ENCODE measurements around the gene CMKLR1.

Gene CMKLR1

DNA sequence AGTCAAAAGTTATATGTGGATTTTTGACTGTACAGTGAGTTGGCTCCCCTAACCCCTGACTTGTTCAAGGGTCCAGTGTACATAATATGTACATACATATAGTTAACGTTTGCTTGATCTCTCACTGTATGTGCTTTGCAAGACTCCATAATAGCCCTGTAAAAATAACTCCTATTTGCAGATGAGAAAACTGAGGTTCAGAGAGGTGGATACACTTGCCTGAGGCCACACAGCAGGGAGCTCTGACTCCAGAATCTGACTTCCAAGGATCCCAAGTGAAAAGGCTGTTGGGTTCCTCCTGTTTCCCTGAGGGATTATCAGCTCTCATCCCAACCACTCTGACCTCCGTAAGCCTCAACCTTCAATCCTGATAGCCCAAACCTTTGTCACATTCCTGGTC is 41.7 kb downstream of the CMKLR1 start:
- no peak overlapping the region for H3K27ac ChIP-seq (ENCODE audit: low read depth, low read length)
- H3K4me1 ChIP-seq (ENCODE audit: control insufficient read depth, insufficient read depth, low read length): no peaks in the 10 kb centered on the region
- no peaks in the 10 kb centered on the region for H3K27me3 ChIP-seq (ENCODE audit: control insufficient read depth, insufficient read depth, low read length)

DNA sequence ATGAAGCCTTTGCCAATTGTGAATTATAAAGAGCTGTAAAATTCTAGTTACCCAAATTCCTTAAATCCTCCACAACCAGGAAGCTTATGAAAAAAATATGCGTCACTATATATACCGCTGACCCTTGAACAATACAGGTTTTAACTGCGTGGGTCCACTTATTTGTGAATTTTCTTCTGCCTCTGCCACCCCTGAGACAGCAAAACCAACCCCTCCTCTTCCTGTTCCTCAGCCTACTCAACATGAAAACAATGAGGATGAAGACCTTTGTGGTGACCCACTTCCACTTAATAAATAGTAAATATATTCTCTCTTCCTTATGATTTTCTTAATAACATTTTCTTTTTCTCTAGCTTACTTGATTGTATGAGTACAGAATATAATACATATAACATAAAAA is 42.2 kb downstream of the CMKLR1 start:
- no peaks in the 10 kb centered on the region for H3K27me3 ChIP-seq (ENCODE audit: control insufficient read depth, insufficient read depth, low read length)
- no peak overlapping the region for H3K27ac ChIP-seq (ENCODE audit: low read depth, low read length)
- H3K36me3 ChIP-seq (ENCODE audit: control insufficient read depth, insufficient read depth, low read length): no peaks in the 10 kb centered on the region
- no peaks in the 10 kb centered on the region for H3K4me1 ChIP-seq (ENCODE audit: control insufficient read depth, insufficient read depth, low read length)
- no peak overlapping the region for H3K4me3 ChIP-seq (ENCODE audit: low read length)
- H3K9ac ChIP-seq (ENCODE audit: low read length): no peak overlapping the region

More for the DNA sequence above, 41.7 kb downstream of the CMKLR1 start:
- H3K9ac ChIP-seq (ENCODE audit: low read length): no peak overlapping the region
- H3K4me3 ChIP-seq (ENCODE audit: low read length): no peak overlapping the region
- no peaks in the 10 kb centered on the region for H3K36me3 ChIP-seq (ENCODE audit: control insufficient read depth, insufficient read depth, low read length)

DNA sequence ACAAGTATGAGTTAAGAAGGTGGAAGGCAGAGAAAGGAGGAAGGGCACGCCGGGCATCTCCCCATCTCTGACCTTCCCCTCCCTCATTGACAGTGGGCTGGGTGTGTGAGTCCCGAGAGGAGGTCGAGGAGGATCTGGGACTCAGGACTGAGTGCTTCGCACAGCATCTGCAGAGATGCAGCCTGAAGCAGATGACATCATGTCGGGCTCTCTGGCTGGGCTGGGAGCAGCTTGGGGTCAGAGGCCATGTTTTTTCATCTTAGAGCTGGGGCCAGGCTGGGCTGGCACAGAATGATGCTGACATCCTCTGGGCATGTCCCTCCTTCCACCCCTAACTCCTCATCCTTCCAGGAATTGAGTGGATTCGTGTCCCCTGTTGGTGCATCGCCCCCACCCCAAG is 43.5 kb downstream of the CMKLR1 start:
- no peaks in the 10 kb centered on the region for H3K4me1 ChIP-seq (ENCODE audit: control insufficient read depth, insufficient read depth, low read length)
- no peak overlapping the region for H3K27ac ChIP-seq (ENCODE audit: low read depth, low read length)
- no peak overlapping the region for H3K9ac ChIP-seq (ENCODE audit: low read length)
- no peaks in the 10 kb centered on the region for H3K27me3 ChIP-seq (ENCODE audit: control insufficient read depth, insufficient read depth, low read length)
- no peak overlapping the region for H3K4me3 ChIP-seq (ENCODE audit: low read length)
- no peaks in the 10 kb centered on the region for H3K36me3 ChIP-seq (ENCODE audit: control insufficient read depth, insufficient read depth, low read length)

DNA sequence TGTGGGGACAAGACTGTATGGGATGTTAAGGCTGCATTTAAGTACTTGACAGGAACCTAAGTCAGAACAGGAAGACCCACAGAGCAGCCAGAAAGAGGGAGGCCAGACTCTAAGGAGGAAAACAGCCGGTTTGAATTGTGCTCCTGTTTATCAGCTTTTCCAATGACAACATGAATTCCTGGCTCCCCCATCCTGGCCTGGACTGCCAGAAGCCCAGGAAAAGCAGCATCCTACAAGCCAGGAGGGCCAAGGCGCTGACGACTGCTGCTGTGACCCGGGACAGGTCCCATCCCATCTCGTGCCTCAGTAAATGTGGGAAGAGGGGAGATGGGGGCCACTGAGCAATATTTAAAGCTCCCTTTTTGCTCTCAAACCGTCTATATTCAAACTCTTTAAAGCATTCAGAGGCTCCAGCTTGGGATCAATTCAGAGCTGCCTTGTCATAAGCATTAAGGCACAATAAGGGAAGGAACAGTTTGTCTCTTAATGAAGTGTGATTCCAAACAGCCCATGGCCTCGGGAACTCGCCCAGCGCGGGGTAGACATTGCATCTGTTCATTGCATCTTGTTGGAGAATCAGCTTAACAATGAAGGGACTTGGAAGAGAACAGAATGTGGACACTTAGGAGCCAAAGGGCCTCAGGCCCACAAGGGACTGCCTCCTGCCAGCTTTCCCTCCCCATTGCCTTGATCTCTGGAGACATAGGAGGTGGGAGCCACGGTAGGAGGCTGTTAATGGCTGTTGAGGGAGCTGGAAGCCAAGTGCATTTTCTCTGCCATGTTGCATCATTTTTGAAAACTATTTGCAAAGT is 49.6 kb downstream of the CMKLR1 start:
- Histone ChIP-seq H3K27me3 (ENCODE audit: control insufficient read depth, insufficient read depth, low read length) (no peaks in the 10 kb centered on the region), H3K36me3 (ENCODE audit: control insufficient read depth, insufficient read depth, low read length) (no peaks in the 10 kb centered on the region), H3K27ac (ENCODE audit: low read depth, low read length) (peak overlapping the region; percentile 47), H3K4me1 (ENCODE audit: control insufficient read depth, insufficient read depth, low read length) (peaks cover 5% of the 10 kb centered on the region), H3K9ac (ENCODE audit: low read length) (no peak overlapping the region), H3K4me3 (ENCODE audit: low read length) (no peak overlapping the region)

DNA sequence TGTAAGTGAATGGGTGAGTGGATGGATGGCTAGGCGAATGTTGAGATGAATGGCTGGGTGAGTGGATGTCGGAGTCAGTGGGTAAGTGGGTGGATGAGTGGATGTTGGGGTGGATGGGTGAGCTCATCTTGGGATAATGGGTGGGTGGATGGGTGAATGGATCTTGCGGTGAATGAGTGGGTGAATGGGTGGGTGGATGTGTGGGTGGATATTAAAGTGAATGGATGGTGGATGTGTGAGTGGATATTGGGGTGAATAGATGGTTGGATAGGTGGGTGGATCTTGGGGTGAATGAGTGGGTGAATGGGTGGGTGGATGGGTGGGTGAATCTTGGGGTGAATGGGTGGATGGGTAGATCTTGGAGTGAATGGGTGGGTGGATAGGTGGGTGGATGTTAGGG is 51.9 kb downstream of the CMKLR1 start:
- Histone ChIP-seq H3K4me1 (ENCODE audit: control insufficient read depth, insufficient read depth, low read length) (peaks cover 5% of the 10 kb centered on the region), H3K36me3 (ENCODE audit: control insufficient read depth, insufficient read depth, low read length) (no peaks in the 10 kb centered on the region), H3K4me3 (ENCODE audit: low read length) (no peak overlapping the region), H3K27me3 (ENCODE audit: control insufficient read depth, insufficient read depth, low read length) (no peaks in the 10 kb centered on the region), H3K27ac (ENCODE audit: low read depth, low read length) (no peak overlapping the region), H3K9ac (ENCODE audit: low read length) (no peak overlapping the region)

DNA sequence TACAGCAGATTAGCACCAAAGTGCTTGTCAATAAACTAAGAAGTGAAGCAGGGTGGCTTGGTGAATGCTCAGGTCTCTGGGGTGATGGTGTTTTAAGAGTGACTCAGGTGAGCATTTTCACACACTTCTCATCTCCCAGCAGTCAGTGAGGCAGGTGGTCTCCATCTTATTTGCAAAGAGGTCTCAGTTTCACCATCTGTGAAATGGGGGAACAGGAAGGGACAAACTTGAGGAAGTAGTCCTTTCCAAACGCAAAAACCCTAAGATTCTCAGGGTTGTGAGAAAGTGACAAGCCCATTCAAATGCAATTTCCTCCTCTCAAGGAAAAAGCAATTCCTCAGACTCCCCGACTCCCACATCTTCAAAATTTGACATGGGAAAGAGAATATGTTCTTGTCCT is 54.1 kb downstream of the CMKLR1 start:
- no peak overlapping the region for H3K27ac ChIP-seq (ENCODE audit: low read depth, low read length)
- H3K4me1 ChIP-seq (ENCODE audit: control insufficient read depth, insufficient read depth, low read length): peaks cover 5% of the 10 kb centered on the region
- no peaks in the 10 kb centered on the region for H3K36me3 ChIP-seq (ENCODE audit: control insufficient read depth, insufficient read depth, low read length)
- H3K4me3 ChIP-seq (ENCODE audit: low read length): no peak overlapping the region
- H3K27me3 ChIP-seq (ENCODE audit: control insufficient read depth, insufficient read depth, low read length): no peaks in the 10 kb centered on the region
- H3K9ac ChIP-seq (ENCODE audit: low read length): no peak overlapping the region

DNA sequence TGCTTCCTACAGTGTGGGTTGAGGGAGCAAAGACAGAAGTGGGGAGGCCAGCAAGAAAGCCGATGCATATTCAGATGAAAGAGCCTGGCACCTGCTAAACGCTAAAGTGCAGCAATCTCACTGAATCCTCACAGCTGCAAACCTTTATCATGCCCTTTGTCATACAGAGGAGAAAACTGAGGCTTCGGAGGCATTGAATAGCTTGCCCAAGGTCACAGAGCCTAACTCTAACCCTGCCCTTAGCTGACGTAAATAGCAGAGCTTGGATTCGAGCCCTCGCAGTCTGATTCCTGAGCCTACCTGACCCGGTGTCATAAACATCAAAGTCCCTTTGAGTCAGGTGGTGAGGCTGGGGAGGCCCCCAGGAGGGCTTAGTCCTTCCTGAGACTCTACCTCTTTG is 54.9 kb downstream of the CMKLR1 start:
- H3K36me3 ChIP-seq (ENCODE audit: control insufficient read depth, insufficient read depth, low read length): no peaks in the 10 kb centered on the region
- no peak overlapping the region for H3K4me3 ChIP-seq (ENCODE audit: low read length)
- H3K9ac ChIP-seq (ENCODE audit: low read length): no peak overlapping the region
- peaks cover 3% of the 10 kb centered on the region for H3K4me1 ChIP-seq (ENCODE audit: control insufficient read depth, insufficient read depth, low read length)
- no peak overlapping the region for H3K27ac ChIP-seq (ENCODE audit: low read depth, low read length)
- H3K27me3 ChIP-seq (ENCODE audit: control insufficient read depth, insufficient read depth, low read length): no peaks in the 10 kb centered on the region

DNA sequence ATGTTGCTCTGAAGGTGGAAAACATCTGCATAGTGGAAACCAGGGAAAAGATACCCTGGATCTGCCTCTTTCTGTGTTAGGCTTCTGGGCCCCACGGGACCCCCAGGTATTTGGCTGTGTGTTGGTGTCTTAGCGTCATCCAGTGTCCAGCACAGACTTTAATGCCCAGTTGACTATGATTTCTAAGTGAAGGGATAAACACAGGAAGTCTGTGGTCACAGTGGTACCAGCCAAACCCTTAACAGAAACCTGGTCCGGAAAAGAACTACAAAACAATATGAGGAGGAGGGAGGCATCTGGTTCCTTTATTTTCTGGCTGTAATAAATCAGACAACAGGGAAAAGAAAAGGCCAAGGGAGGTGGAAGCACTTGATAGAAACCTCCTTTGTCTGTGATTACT is 56.4 kb downstream of the CMKLR1 start:
- no peaks in the 10 kb centered on the region for H3K36me3 ChIP-seq (ENCODE audit: control insufficient read depth, insufficient read depth, low read length)
- no peak overlapping the region for H3K4me3 ChIP-seq (ENCODE audit: low read length)
- no peak overlapping the region for H3K27ac ChIP-seq (ENCODE audit: low read depth, low read length)
- H3K4me1 ChIP-seq (ENCODE audit: control insufficient read depth, insufficient read depth, low read length): no peaks in the 10 kb centered on the region
- H3K27me3 ChIP-seq (ENCODE audit: control insufficient read depth, insufficient read depth, low read length): no peaks in the 10 kb centered on the region
- no peak overlapping the region for H3K9ac ChIP-seq (ENCODE audit: low read length)

DNA sequence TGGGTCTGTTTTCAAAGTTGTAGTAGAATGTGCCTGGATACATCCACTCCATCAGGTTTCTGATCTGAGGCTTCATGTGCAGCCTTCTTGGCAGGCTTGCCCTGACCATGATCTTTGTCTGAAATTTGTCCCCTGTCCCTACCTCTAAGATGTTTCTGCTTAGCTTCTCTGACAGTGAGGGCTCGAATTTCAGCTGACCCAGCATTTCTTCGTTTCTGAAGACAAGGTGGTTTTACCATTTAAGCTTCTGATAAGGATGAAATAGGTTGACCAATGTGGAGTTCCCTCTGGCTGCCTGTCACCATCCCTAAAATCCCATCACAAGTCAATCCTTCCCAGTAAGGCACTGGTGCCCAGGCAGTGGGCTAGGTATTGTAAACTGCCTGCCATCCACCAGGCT is 57.0 kb downstream of the CMKLR1 start:
- H3K4me1 ChIP-seq (ENCODE audit: control insufficient read depth, insufficient read depth, low read length): no peaks in the 10 kb centered on the region
- no peaks in the 10 kb centered on the region for H3K36me3 ChIP-seq (ENCODE audit: control insufficient read depth, insufficient read depth, low read length)
- no peak overlapping the region for H3K9ac ChIP-seq (ENCODE audit: low read length)
- H3K4me3 ChIP-seq (ENCODE audit: low read length): no peak overlapping the region
- no peaks in the 10 kb centered on the region for H3K27me3 ChIP-seq (ENCODE audit: control insufficient read depth, insufficient read depth, low read length)
- H3K27ac ChIP-seq (ENCODE audit: low read depth, low read length): no peak overlapping the region

DNA sequence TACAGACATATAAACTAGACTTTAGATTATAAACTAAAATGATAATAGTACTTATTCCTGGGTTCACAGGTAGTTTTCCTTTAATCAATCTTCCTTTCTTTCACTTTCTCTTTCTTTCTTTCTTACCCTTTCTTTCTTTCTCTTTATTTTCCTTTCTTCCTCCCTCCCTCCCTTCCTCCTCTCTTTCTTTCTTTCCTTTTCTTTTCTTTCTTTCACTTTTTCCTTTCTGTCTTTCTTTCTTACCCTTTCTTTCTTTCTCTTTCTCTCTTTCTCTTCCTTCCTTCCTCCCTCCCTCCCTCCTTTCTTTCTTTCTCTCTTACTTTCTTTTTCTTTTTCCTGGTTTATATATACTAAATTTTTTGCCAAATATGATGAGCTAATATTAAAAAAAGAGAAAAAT is 61.5 kb downstream of the CMKLR1 start:
- Histone ChIP-seq H3K4me3 (ENCODE audit: low read length) (no peak overlapping the region), H3K4me1 (ENCODE audit: control insufficient read depth, insufficient read depth, low read length) (no peaks in the 10 kb centered on the region), H3K9ac (ENCODE audit: low read length) (no peak overlapping the region), H3K27me3 (ENCODE audit: control insufficient read depth, insufficient read depth, low read length) (no peaks in the 10 kb centered on the region), H3K27ac (ENCODE audit: low read depth, low read length) (no peak overlapping the region), H3K36me3 (ENCODE audit: control insufficient read depth, insufficient read depth, low read length) (no peaks in the 10 kb centered on the region)

DNA sequence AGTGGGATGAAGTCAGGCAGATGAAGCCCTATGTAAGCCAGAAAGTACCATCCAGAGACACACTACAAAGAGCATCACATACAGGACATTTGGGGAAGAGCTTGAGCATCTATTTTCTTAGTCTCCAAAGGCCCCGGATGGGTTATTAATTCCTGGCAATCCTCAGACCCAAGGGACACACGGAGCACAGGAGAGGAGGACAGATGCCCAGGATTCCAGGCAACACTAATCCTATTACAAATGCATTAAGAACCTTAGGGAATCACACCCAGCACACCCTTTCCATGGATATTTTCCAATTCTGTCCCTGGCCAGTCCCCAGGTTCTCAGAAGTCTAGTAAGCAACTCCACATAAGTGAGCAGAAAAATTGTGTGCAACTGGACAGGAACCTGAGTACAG is 65.9 kb downstream of the CMKLR1 start:
- Histone ChIP-seq H3K36me3 (ENCODE audit: control insufficient read depth, insufficient read depth, low read length) (no peaks in the 10 kb centered on the region), H3K27me3 (ENCODE audit: control insufficient read depth, insufficient read depth, low read length) (no peaks in the 10 kb centered on the region), H3K27ac (ENCODE audit: low read depth, low read length) (no peak overlapping the region), H3K9ac (ENCODE audit: low read length) (no peak overlapping the region), H3K4me3 (ENCODE audit: low read length) (no peak overlapping the region), H3K4me1 (ENCODE audit: control insufficient read depth, insufficient read depth, low read length) (no peaks in the 10 kb centered on the region)

DNA sequence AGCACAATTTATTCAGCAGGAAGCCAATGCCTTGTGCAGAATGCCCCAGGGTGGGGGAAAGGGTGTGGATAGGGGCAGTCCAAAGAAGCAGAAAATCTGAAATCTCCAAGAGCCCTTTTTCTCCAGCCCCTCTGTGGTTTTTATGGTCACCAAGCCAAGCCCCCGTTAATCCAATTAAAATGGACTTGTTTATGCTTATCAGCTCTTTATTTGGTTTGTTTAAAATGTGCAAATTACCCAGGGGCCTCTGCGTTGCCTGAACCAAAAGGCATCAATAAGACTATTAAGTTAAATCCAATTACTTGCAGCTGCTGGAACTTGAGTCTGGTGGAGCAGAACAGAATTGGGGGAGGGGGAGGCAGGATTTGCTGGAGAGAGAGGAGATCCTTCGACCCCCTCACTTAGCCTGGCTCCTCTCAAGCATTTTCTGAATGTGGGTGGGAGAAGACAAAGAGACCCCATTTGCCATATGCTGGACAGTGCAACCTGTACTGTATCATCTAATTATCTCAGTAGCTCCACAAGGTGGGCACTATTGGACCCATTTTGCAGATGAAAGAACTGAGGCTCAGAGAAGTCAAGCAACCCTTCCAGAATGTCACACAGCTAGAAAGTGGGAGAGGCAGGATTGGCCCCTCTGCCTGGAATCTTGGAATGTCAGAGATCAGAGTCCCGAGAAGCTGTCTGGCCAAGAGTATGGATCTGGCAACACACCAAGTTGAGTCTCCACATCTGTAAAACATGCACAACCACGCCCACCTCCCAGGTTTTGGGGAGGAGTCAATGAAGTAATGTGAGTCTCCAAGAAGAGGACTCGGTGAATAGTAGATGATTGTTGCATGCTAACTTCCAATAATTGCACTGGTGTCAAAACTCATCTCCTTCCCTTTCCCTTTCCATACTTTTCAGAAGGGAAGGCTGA is 66.9 kb downstream of the CMKLR1 start:
- no peaks in the 10 kb centered on the region for H3K27me3 ChIP-seq (ENCODE audit: control insufficient read depth, insufficient read depth, low read length)
- H3K4me1 ChIP-seq (ENCODE audit: control insufficient read depth, insufficient read depth, low read length): no peaks in the 10 kb centered on the region
- no peaks in the 10 kb centered on the region for H3K36me3 ChIP-seq (ENCODE audit: control insufficient read depth, insufficient read depth, low read length)
- no peak overlapping the region for H3K27ac ChIP-seq (ENCODE audit: low read depth, low read length)
- no peak overlapping the region for H3K9ac ChIP-seq (ENCODE audit: low read length)
- no peak overlapping the region for H3K4me3 ChIP-seq (ENCODE audit: low read length)

DNA sequence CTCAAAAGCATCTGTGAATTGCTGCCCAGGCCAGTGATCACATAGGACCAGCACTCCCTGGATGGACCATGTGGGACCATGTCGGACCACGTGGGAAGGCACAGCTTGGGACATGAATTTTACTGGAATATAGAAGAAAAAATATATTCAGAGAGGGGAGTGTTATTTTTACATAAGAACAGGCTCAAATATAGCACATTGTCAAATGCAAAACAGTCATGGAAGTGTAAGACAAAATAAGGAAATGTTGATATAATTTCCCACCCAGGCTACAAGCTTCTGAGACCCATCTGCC is 68.3 kb downstream of the CMKLR1 start:
- H3K27me3 ChIP-seq (ENCODE audit: control insufficient read depth, insufficient read depth, low read length): no peaks in the 10 kb centered on the region
- H3K36me3 ChIP-seq (ENCODE audit: control insufficient read depth, insufficient read depth, low read length): no peaks in the 10 kb centered on the region
- no peaks in the 10 kb centered on the region for H3K4me1 ChIP-seq (ENCODE audit: control insufficient read depth, insufficient read depth, low read length)
- no peak overlapping the region for H3K27ac ChIP-seq (ENCODE audit: low read depth, low read length)
- H3K9ac ChIP-seq (ENCODE audit: low read length): no peak overlapping the region
- no peak overlapping the region for H3K4me3 ChIP-seq (ENCODE audit: low read length)
